HG03280 (cell line): ENCODE data around the gene GNA12.
A peak's percentile ranks its signal among the peaks of the same experiment; 100 is the strongest.
"Not testable (repeated sequence)": the region's sequence is repeated elsewhere in the genome, so short reads cannot be mapped to it uniquely, and the experiment has no call there.

ENCODE experiments used
- ATAC-seq: cut with Tn5 transposase; IDR thresholded peaks from one replicate; pipeline ENCODE4 v1.9.1; 2021; ENCODE audit warnings: mild to moderate bottlenecking, moderate library complexity; ENCODE audit not compliant: unreplicated experiment

The GNA12 gene

GRCh38 chr7:2758673-2759616 lies 85.2 kb downstream of the GNA12 start:
- ATAC-seq: no peak

- peak; percentile 76 for ATAC-seq
Measured at GRCh38 chr7:2757904-2758672, 86.0 kb downstream of the GNA12 start.

GRCh38 chr7:2757361-2757903 lies 86.7 kb downstream of the GNA12 start:
- no peak for ATAC-seq

GRCh38 chr7:2755531-2755930 lies 88.6 kb downstream of the GNA12 start:
- ATAC-seq: no peak

GRCh38 chr7:2754912-2755311 lies 89.2 kb downstream of the GNA12 start:
- no peak for ATAC-seq

GRCh38 chr7:2754086-2754485 lies 90.0 kb downstream of the GNA12 start:
- no peak for ATAC-seq

GRCh38 chr7:2753148-2753547 lies 91.0 kb downstream of the GNA12 start:
- ATAC-seq: no peak

- no peak for ATAC-seq
Measured at GRCh38 chr7:2751086-2751485, 93.0 kb downstream of the GNA12 start.

GRCh38 chr7:2750004-2750407 lies 94.1 kb downstream of the GNA12 start:
- ATAC-seq: no peak

GRCh38 chr7:2748684-2749083 lies 95.4 kb downstream of the GNA12 start:
- not testable (repeated sequence) for ATAC-seq

GRCh38 chr7:2743523-2744185 lies 100.5 kb downstream of the GNA12 start:
- not testable (repeated sequence) for ATAC-seq

- ATAC-seq: no peak
Measured at GRCh38 chr7:2738766-2739549, 105.2 kb downstream of the GNA12 start.

- no peak for ATAC-seq
Measured at GRCh38 chr7:2737771-2738540, 106.2 kb downstream of the GNA12 start.

- not testable (repeated sequence) for ATAC-seq
Measured at GRCh38 chr7:2737005-2737743, 106.9 kb downstream of the GNA12 start.

- no peak for ATAC-seq
Measured at GRCh38 chr7:2736411-2736914, 107.6 kb downstream of the GNA12 start.

- no peak for ATAC-seq
Measured at GRCh38 chr7:2735744-2736143, 108.4 kb downstream of the GNA12 start.

- ATAC-seq: no peak
Measured at GRCh38 chr7:2734751-2735571, 109.1 kb downstream of the GNA12 start.
